Body of pancreas (tissue), 4 donors: Measurements from ENCODE around the gene MAN2A2. TPM values are rescaled to one million over a fixed set of nuclear protein-coding genes. Genes with fewer than 3 reads are reported as not detected.
A peak's percentile ranks its signal among the peaks of the same experiment; 100 is the strongest.

ENCODE experiments used
- ATAC-seq: fragments of 150-250 bp; one replicate; pipeline ENCODE4 v1.9.1; 2016
- DNase-seq, 4 donors: peaks; one replicate each; pipeline ENCODE4 v3.0.0-alpha.2; 2019
- H3K27ac ChIP-seq, 4 donors: fragments of 200-600 bp; sonication (generic); 1 replicate in 3 of 4; 2 replicates in 1 of 4; pipeline versions ENCODE4 v1.5.1 to v1.6.1; 2016 to 2019; ENCODE audit warnings: mild to moderate bottlenecking in 1 of 4, mixed read lengths in 1 of 4, moderate library complexity in 1 of 4
- H3K27me3 ChIP-seq, 2 donors: fragments of 200-600 bp; sonication (generic); one replicate each; pipeline ENCODE4 v1.6.0; 2016; ENCODE audit warnings: mild to moderate bottlenecking in 1 of 2
- H3K36me3 ChIP-seq, 2 donors: fragments of 200-600 bp; sonication (generic); replicated peaks in 1 of 2; 2 replicates each; pipeline ENCODE4 v1.5.1; 2016; ENCODE audit warnings: low read depth in 2 of 2; ENCODE audit not compliant: insufficient read depth in 1 of 2
- H3K4me1 ChIP-seq: fragments of 200-600 bp; sonication (generic); one replicate; pipeline ENCODE4 v1.6.0; 2016
- H3K4me3 ChIP-seq, 2 donors: fragments of 200-600 bp; sonication (generic); 1 replicate in 1 of 2; 2 replicates in 1 of 2; pipeline ENCODE4 v1.5.1; 2016 to 2019
- H3K9me3 ChIP-seq, 3 donors: fragments of 200-600 bp; sonication (generic); 1 replicate in 2 of 3; 2 replicates in 1 of 3; pipeline ENCODE4 v1.5.1; 2016
- CTCF ChIP-seq, 7 experiments: fragments of 450-650 bp in 4 of 7; fragments of 200-600 bp in 3 of 7; sonication (generic) in 3 of 7; IDR thresholded peaks; one replicate each; pipeline ENCODE4 v1.5.1; 2016 to 2019; ENCODE audit warnings: antibody characterized with exemption in 7 of 7
- POLR2A ChIP-seq, 3 donors: fragments of 450-650 bp; IDR thresholded peaks; one replicate each; pipeline ENCODE4 v1.6.1; 2016; ENCODE audit warnings: antibody characterized with exemption in 3 of 3, mild to moderate bottlenecking in 2 of 3
- WGBS, 2 donors: methylation state at CpG; one replicate each; pipeline ENCODE4 v1.1.5; 2017; 5-methylcytosine and 5-hydroxymethylcytosine counted together
- intact Hi-C: fragments of 100-400 bp; cut with DNase I; formaldehyde crosslinking; loops from one replicate; pipeline ENCODE4 v1.15.1; 2023
- total RNA-seq, 2 donors: library from RNA; depleted of rRNA; stranded (reverse); fragments of >200 nt; gene quantifications; one replicate each; pipeline ENCODE4 v1.1.0, GENCODE V29; 2016

The MAN2A2 gene
- total RNA-seq, 2 donors from 2014 or later: 78.9 to 138 TPM

GRCh38 chr15:90885432-90886290 lies 17.4 kb upstream of the MAN2A2 start:
- Histone ChIP-seq H3K27me3 (no peaks in the 10 kb centered on the region), H3K27ac (peak overlapping the region in 3 of 4 donors; percentile 68 to 92 (median 80)), H3K36me3 (no peaks in the 10 kb centered on the region), H3K4me3 (no peak overlapping the region), H3K4me1 (peaks cover 47% of the 10 kb centered on the region), H3K9me3 (no peaks in the 10 kb centered on the region)
- TF ChIP-seq POLR2A (IDR thresholded peaks at IDR 0.05) (peak in 2 of 3 donors; percentile 4 to 21), CTCF (IDR thresholded peaks at IDR 0.05) (peak; percentile 93 to 98 (median 96))
- ATAC-seq: peak; percentile 51
- peak; percentile 70 to 79 (median 74) for DNase-seq
- 56 to 60% methylated on average over 14 to 23 of the region's 23 CpGs for WGBS, 2 donors
- intact Hi-C loops: loop anchor here (5.0 to 10.0 kb wide), 2 partner anchors 171 to 238 kb away; partner anchors contain the start of gene BLM

DNA sequence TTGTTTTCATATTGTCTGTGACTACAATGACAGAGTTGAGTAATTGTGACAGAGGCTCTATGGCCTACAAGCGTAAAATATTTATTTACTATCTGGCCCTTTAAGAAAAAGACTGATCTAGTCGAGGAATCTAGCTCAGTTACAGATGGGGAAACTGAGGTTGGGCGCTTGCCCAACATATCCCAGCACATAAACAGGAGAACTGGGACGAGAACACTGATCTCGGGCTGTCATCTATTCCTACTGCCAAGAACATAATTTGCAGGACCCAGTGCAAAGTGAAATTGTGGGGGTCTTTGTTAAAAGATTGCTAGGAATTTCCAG lies 16.8 kb upstream of the MAN2A2 start:
- Histone ChIP-seq H3K4me1 (peaks cover 47% of the 10 kb centered on the region), H3K9me3 (no peaks in the 10 kb centered on the region), H3K36me3 (no peaks in the 10 kb centered on the region), H3K27ac (no peak overlapping the region), H3K27me3 (no peaks in the 10 kb centered on the region), H3K4me3 (no peak overlapping the region)
- ATAC-seq (no peak), DNase-seq (no peak)
- intact Hi-C loops: loop anchor here (5.0 to 10.0 kb wide), 2 partner anchors 171 to 239 kb away; partner anchors contain the start of gene BLM
- WGBS, 2 donors: 12 to 18% methylated on average over 5 of the region's 5 CpGs
- TF ChIP-seq CTCF (IDR thresholded peaks at IDR 0.05) (no peak), POLR2A (IDR thresholded peaks at IDR 0.05) (no peak)

DNA sequence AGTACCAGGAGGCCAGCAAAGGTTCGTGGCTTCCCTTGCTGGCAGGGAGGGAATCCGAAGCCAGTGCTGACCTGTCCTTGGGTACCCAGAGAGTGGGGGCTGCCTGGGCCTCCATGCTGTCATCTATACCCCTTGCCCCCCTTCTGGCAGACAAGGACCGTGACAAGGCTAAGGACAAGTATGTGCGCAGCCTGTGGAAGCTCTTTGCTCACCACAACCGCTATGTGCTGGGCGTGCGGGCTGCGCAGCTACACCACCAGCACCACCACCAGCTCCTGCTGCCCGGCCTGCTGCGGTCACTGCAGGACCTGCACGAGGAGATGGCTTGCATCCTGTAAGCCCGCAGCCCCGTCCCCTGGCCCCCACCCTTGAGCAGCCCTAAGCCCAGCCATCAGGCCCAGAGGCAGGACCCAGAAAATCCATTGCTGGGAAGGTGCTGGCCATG lies 16.0 kb upstream of the MAN2A2 start:
- Histone ChIP-seq H3K36me3 (no peaks in the 10 kb centered on the region), H3K9me3 (no peaks in the 10 kb centered on the region), H3K27me3 (no peaks in the 10 kb centered on the region), H3K27ac (no peak overlapping the region), H3K4me1 (peaks cover 44% of the 10 kb centered on the region), H3K4me3 (no peak overlapping the region)
- no peak for TF ChIP-seq POLR2A (IDR thresholded peaks at IDR 0.05)
- WGBS, 2 donors: 33 to 80% methylated on average over 2 to 13 of the region's 13 CpGs
- DNase-seq: no peak
- ATAC-seq: no peak
- intact Hi-C loops: loop anchor here (5.0 to 10.0 kb wide), 2 partner anchors 172 to 240 kb away; partner anchors contain the start of gene BLM

GRCh38 chr15:90889313-90889730 lies 13.8 kb upstream of the MAN2A2 start:
- peaks cover 21% of the 10 kb centered on the region for H3K4me1 ChIP-seq
- no peak for ATAC-seq
- no peaks in the 10 kb centered on the region for H3K9me3 ChIP-seq
- H3K36me3 ChIP-seq: no peaks in the 10 kb centered on the region
- WGBS, 2 donors: 79 to 91% methylated on average over 10 to 18 of the region's 18 CpGs
- TF ChIP-seq CTCF (IDR thresholded peaks at IDR 0.05) (no peak), POLR2A (IDR thresholded peaks at IDR 0.05) (no peak)
- H3K4me3 ChIP-seq: no peak overlapping the region
- no peak overlapping the region for H3K27ac ChIP-seq
- no peaks in the 10 kb centered on the region for H3K27me3 ChIP-seq
- DNase-seq: no peak
- intact Hi-C loops: loop anchor here (5.0 to 10.0 kb wide), 2 partner anchors 175 to 242 kb away; partner anchors contain the start of gene BLM

GRCh38 chr15:90889736-90890456 lies 13.2 kb upstream of the MAN2A2 start:
- Histone ChIP-seq H3K36me3 (no peaks in the 10 kb centered on the region), H3K27ac (no peak overlapping the region), H3K4me3 (no peak overlapping the region), H3K9me3 (no peaks in the 10 kb centered on the region), H3K27me3 (no peaks in the 10 kb centered on the region), H3K4me1 (peaks cover 15% of the 10 kb centered on the region)
- intact Hi-C loops: loop anchor here (5.0 to 10.0 kb wide), 2 partner anchors 175 to 243 kb away; partner anchors contain the start of gene BLM
- ATAC-seq: no peak
- 76 to 82% methylated on average over 10 to 26 of the region's 31 CpGs for WGBS, 2 donors
- TF ChIP-seq CTCF (IDR thresholded peaks at IDR 0.05) (no peak), POLR2A (IDR thresholded peaks at IDR 0.05) (no peak)
- no peak for DNase-seq
